A549 (cell line): Measurements from ENCODE around the gene AOAH. TPM values are rescaled to one million over a fixed set of nuclear protein-coding genes. Genes with fewer than 3 reads are reported as not detected.

Experiments used
- ATAC-seq, 2 experiments: fragments of 200-7000 bp in 1 of 2; fragments of >200 bp in 1 of 2; cut with Nextera tagmentation in 1 of 2; cut with Tn5 transposase in 1 of 2; 3 replicates each; pipeline versions ENCODE4 v1.8.0 to v1.9.1; 2018 to 2020; ENCODE audit warnings: mild to moderate bottlenecking in 1 of 2, moderate library complexity in 1 of 2
- CTCF ChIA-PET: fragments of 300-600 bp; sonication (Branson Sonifier 250); formaldehyde crosslinking; extraction: SDS; loops from one replicate; lab custom pipeline; 2021; ENCODE audit warnings: antibody characterized with exemption, inconsistent platforms; lab: Yijun Ruan, JAX
- POLR2A ChIA-PET: fragments of 350-600 bp; formaldehyde crosslinking; extraction: SDS; loops from one replicate; lab custom pipeline; 2021; ENCODE audit warnings: antibody characterized with exemption, inconsistent platforms; lab: Yijun Ruan, JAX
- DNase-seq, 2 experiments: peaks; one replicate each; pipeline versions ENCODE4 v3.0.0 to v3.0.0-alpha.2; 2011 to 2016; ENCODE audit warnings: low read depth in 1 of 2, low spot score in 1 of 2
- FAIRE-seq: peaks from 2 replicates; lab custom pipeline; 2011; peaks lifted over from hg19 to GRCh38; lab: Jason Lieb, UNC
- H3K27ac ChIP-seq, 2 experiments: fragments of >200 bp; sonication (Bioruptor Twin); formaldehyde crosslinking; 3 replicates each; pipeline ENCODE4 v1.5.1; 2016 to 2017
- H3K4me1 ChIP-seq: fragments of >200 bp; sonication (Bioruptor Twin); formaldehyde crosslinking; 3 replicates; pipeline ENCODE4 v1.6.1; 2016
- H3K4me2 ChIP-seq: fragments of >200 bp; sonication (Bioruptor Twin); formaldehyde crosslinking; 3 replicates; pipeline ENCODE4 v1.6.1; 2016
- H3K4me3 ChIP-seq: fragments of >200 bp; sonication (Bioruptor Twin); formaldehyde crosslinking; 3 replicates; pipeline ENCODE4 v1.5.1; 2016
- H3K9me3 ChIP-seq: fragments of >200 bp; sonication (Bioruptor Twin); formaldehyde crosslinking; 3 replicates; pipeline ENCODE4 v1.6.1; 2016
- CHD2 ChIP-seq: fragments of 150-350 bp; IDR thresholded peaks from 2 replicates; pipeline ENCODE4 v1.6.1; 2014; ENCODE audit warnings: low read length; ENCODE audit not compliant: partially characterized antibody
- CHD4 ChIP-seq: fragments of 200-600 bp; sonication (generic); IDR thresholded peaks from 2 replicates; pipeline ENCODE4 v1.6.1; 2016; ENCODE audit warnings: antibody characterized with exemption, mild to moderate bottlenecking, borderline replicate concordance
- EHMT2 ChIP-seq: fragments of 200-600 bp; sonication (generic); IDR thresholded peaks from 2 replicates; pipeline ENCODE4 v1.6.1; 2016; ENCODE audit warnings: antibody characterized with exemption, low read depth, mild to moderate bottlenecking, moderate library complexity
- EP300 ChIP-seq, 2 experiments: fragments of >200 bp; sonication (Bioruptor Twin); formaldehyde crosslinking; IDR thresholded peaks; 2 replicates in 1 of 2; 3 replicates in 1 of 2; pipeline ENCODE4 v1.6.1; 2016 to 2017
- FOXS1 ChIP-seq: fragments of 250-450 bp; sonication (Bioruptor Pico); IDR thresholded peaks from 2 replicates; pipeline ENCODE4 v1.5.0; 2020; ENCODE audit warnings: mild to moderate bottlenecking, moderate library complexity
- GATA3 ChIP-seq: IDR thresholded peaks from 2 replicates; pipeline ENCODE4 v1.6.1; 2012; ENCODE audit warnings: borderline replicate concordance
- JUNB ChIP-seq: fragments of >200 bp; sonication (Bioruptor Twin); formaldehyde crosslinking; IDR thresholded peaks from 2 replicates; pipeline ENCODE4 v1.6.1; 2016
- KDM1A ChIP-seq: fragments of 200-600 bp; sonication (generic); IDR thresholded peaks from 2 replicates; pipeline ENCODE4 v1.6.1; 2016; ENCODE audit warnings: low read depth, mild to moderate bottlenecking
- KDM5A ChIP-seq: fragments of 200-600 bp; sonication (generic); IDR thresholded peaks from 2 replicates; pipeline ENCODE4 v1.6.1; 2016; ENCODE audit warnings: antibody characterized with exemption, mild to moderate bottlenecking
- MAFK ChIP-seq: fragments of 450-650 bp; IDR thresholded peaks from 2 replicates; pipeline ENCODE4 v1.6.1; 2014; ENCODE audit not compliant: partially characterized antibody
- MYC ChIP-seq: IDR thresholded peaks from 2 replicates; pipeline ENCODE4 v1.6.1; 2012; ENCODE audit warnings: mild to moderate bottlenecking, inconsistent platforms, low read length, improper control_type of control experiment, borderline replicate concordance
- RARB ChIP-seq: fragments of 250-450 bp; sonication (Bioruptor Pico); IDR thresholded peaks from 2 replicates; pipeline ENCODE4 v1.8.0; 2021; ENCODE audit warnings: mild to moderate bottlenecking, moderate library complexity
- RCOR1 ChIP-seq: fragments of 150-350 bp; IDR thresholded peaks from 2 replicates; pipeline ENCODE4 v1.6.1; 2014; ENCODE audit warnings: antibody characterized with exemption, low read length, low read depth
- RFX5 ChIP-seq: fragments of 450-650 bp; IDR thresholded peaks from 2 replicates; pipeline ENCODE4 v1.7.1; 2014; ENCODE audit warnings: antibody characterized with exemption, mild to moderate bottlenecking, moderate library complexity
- SREBF2 ChIP-seq: fragments of 450-650 bp; IDR thresholded peaks from 2 replicates; pipeline ENCODE4 v1.6.1; 2014; ENCODE audit warnings: mild to moderate bottlenecking, moderate library complexity
- TP53 ChIP-seq: fragments of 250-450 bp; sonication (Bioruptor Pico); IDR thresholded peaks from 2 replicates; pipeline ENCODE4 v1.5.0; 2021; ENCODE audit warnings: mild to moderate bottlenecking, moderate library complexity
- WGBS: methylation state at CpG from one replicate; pipeline ENCODE4 v1.1.6; 2017; ENCODE audit errors: missing lambda C conversion rate; 5-methylcytosine and 5-hydroxymethylcytosine counted together
- polyA plus RNA-seq, 4 experiments: library from polyadenylated mRNA; depleted of rRNA in 3 of 4; stranded (reverse); fragments of >200 nt; fragmentation: RNase III in 1 of 4; extraction: RNeasy Plus Mini Kit Qiagen cat#74134 plus additional on column Dnase treatment in 1 of 4; gene quantifications; 2 replicates in 3 of 4; 3 replicates in 1 of 4; pipeline ENCODE4 v1.2.3, GENCODE V29; 2011 to 2017
- TF ChIP-seq, protein P1 (sequence below): fragments of >200 bp; sonication (Bioruptor Twin); formaldehyde crosslinking; IDR thresholded peaks from 2 replicates; pipeline ENCODE4 v1.6.1; 2016
- TF ChIP-seq, protein P2 (sequence below): IDR thresholded peaks from 2 replicates; pipeline ENCODE4 v1.6.1; 2012
- TF ChIP-seq, protein P3 (sequence below): fragments of >200 bp; sonication (Bioruptor Twin); formaldehyde crosslinking; IDR thresholded peaks from 3 replicates; pipeline ENCODE4 v1.5.1; 2016
- TF ChIP-seq, protein P4 (sequence below): IDR thresholded peaks from 2 replicates; pipeline ENCODE4 v1.6.1; 2012; ENCODE audit warnings: low read depth, borderline replicate concordance
- TF ChIP-seq, protein P5 (sequence below): fragments of 450-650 bp; IDR thresholded peaks from 2 replicates; pipeline ENCODE4 v1.6.1; 2014; ENCODE audit warnings: antibody characterized with exemption

Gene AOAH
- polyA plus RNA-seq, 2 of the 4 experiments (the other 2 are of a cell fraction): 0.09 TPM; not detected in 1

DNA sequence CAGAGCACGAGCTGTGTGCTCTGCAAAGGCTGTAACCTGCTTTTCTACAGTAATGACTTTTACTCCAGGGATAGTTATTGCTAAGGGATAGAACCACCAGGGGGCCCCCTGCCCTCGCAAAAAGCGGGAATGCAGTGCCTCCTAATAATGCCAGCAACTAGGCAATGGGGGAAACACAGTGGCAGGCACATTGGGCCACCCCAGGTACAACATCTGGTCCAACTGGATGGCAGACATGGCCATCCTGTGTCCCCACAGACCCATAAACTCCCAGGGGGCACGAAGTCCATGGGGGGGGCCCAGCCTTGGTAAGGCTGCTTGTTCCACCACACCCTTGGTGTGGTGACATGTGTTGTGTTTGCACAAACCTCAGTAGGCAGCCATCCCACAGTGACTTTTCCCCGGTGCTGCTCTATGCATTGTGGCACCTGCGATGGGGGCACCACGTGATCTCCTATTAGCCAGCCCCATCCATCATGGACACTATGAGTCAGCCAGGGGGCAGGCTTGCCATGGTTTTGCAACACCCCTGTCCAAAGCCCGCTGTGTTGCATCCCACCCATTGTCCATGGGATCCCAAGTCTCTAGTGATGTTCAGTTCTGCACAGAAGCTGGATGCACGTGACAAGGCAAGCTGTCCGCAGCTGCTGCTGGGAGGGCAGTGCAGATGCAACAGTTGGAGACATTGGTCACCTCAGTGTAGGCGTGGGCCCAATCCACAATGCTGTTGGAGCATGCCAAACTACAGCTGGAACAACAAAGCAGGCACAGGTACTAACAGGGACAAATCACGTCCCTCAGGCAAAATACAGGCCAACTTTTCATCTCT is 250.6 kb downstream of the AOAH start (continued):
- TF ChIP-seq, protein P1, sequence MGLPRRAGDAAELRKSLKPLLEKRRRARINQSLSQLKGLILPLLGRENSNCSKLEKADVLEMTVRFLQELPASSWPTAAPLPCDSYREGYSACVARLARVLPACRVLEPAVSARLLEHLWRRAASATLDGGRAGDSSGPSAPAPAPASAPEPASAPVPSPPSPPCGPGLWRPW: no peak

DNA sequence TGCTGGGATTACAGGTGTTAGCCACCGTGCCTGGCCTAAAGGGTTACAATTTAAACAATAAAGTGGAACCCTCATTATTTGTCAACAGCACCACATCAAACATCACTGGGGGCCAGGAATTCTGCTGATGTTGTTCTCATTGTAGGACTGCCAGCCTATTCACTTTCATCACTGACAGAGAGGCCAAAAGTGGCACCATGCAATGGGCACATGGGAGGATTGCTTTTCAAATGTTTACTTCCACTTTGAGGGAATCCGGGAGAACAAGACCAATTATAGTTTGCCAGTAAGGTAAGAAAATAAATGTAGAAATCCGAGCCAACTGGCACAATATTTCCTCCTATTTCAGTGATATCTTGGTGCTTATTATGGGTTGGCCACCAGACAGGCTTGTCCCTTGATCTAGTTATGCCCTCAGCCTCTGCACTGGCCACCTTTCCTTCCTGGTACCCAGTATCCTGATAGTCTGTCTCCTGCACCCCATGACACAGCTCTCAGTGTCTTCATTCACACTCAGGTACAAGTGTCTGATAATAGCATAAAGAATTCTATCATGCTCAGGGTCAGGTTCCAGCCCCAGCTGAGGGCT is 252.1 kb downstream of the AOAH start:
- 57% methylated on average over 3 of the region's 3 CpGs for WGBS
- POLR2A ChIA-PET: no interaction called here
- FAIRE-seq: no peak

DNA sequence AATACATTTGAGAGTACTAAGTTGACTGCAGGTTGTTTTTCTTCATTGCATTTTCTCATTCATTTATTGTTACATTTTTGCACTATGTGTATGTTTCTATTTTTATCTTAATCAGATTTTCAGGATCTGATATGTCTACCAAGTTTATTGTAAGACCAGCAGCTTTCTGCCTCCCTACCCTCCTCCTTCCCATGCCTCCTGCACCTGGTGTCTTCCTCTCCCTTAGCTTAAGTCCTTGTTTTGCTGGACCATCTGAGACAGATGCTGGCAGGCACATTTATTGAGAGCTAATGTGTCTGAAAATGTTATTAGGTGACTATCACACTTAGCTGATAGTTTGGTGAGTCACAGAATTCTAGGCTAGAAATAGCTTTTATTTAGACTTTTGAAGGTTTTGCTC is 255.1 kb downstream of the AOAH start:
- ChIA-PET CTCF (interaction anchor here (0.7 to 2.0 kb wide), 4 partner anchors 12 to 729 kb away, joined by 3 to 7 read pairs (median 4); no protein-coding TSS in a partner anchor), POLR2A (no interaction called here)
- no peak for DNase-seq
- FAIRE-seq: no peak
- TF ChIP-seq CHD2 (no peak), EP300 (IDR thresholded peaks at IDR 0.05) (no peak), MAFK (no peak), RARB (CRISPR knock-in tag) (no peak), KDM5A (no peak), KDM1A (no peak), TP53 (CRISPR knock-in tag) (no peak), GATA3 (no peak), RCOR1 (no peak), JUNB (no peak), MYC (no peak), FOXS1 (CRISPR knock-in tag) (no peak), RFX5 (no peak), SREBF2 (no peak), CHD4 (no peak)
- TF ChIP-seq, protein P2, sequence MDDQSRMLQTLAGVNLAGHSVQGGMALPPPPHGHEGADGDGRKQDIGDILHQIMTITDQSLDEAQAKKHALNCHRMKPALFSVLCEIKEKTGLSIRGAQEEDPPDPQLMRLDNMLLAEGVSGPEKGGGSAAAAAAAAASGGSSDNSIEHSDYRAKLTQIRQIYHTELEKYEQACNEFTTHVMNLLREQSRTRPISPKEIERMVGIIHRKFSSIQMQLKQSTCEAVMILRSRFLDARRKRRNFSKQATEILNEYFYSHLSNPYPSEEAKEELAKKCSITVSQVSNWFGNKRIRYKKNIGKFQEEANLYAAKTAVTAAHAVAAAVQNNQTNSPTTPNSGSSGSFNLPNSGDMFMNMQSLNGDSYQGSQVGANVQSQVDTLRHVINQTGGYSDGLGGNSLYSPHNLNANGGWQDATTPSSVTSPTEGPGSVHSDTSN: no peak
- TF ChIP-seq, protein P3, sequence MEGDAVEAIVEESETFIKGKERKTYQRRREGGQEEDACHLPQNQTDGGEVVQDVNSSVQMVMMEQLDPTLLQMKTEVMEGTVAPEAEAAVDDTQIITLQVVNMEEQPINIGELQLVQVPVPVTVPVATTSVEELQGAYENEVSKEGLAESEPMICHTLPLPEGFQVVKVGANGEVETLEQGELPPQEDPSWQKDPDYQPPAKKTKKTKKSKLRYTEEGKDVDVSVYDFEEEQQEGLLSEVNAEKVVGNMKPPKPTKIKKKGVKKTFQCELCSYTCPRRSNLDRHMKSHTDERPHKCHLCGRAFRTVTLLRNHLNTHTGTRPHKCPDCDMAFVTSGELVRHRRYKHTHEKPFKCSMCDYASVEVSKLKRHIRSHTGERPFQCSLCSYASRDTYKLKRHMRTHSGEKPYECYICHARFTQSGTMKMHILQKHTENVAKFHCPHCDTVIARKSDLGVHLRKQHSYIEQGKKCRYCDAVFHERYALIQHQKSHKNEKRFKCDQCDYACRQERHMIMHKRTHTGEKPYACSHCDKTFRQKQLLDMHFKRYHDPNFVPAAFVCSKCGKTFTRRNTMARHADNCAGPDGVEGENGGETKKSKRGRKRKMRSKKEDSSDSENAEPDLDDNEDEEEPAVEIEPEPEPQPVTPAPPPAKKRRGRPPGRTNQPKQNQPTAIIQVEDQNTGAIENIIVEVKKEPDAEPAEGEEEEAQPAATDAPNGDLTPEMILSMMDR: no peak
- TF ChIP-seq, protein P4, sequence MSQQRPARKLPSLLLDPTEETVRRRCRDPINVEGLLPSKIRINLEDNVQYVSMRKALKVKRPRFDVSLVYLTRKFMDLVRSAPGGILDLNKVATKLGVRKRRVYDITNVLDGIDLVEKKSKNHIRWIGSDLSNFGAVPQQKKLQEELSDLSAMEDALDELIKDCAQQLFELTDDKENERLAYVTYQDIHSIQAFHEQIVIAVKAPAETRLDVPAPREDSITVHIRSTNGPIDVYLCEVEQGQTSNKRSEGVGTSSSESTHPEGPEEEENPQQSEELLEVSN: no peak
- TF ChIP-seq, protein P5, sequence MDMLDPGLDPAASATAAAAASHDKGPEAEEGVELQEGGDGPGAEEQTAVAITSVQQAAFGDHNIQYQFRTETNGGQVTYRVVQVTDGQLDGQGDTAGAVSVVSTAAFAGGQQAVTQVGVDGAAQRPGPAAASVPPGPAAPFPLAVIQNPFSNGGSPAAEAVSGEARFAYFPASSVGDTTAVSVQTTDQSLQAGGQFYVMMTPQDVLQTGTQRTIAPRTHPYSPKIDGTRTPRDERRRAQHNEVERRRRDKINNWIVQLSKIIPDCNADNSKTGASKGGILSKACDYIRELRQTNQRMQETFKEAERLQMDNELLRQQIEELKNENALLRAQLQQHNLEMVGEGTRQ: no peak
- no peak overlapping the region for H3K4me2 ChIP-seq
- ATAC-seq: no peak
- H3K4me1 ChIP-seq: peaks cover 7% of the 10 kb centered on the region; the same call in 1 of the 3 replicates
- no peaks in the 10 kb centered on the region for H3K9me3 ChIP-seq
- no peak overlapping the region for H3K27ac ChIP-seq
- H3K4me3 ChIP-seq: no peak overlapping the region

More for the DNA sequence above, 252.1 kb downstream of the AOAH start:
- Histone ChIP-seq H3K4me3 (no peak overlapping the region), H3K27ac (no peak overlapping the region), H3K4me2 (no peak overlapping the region), H3K9me3 (no peaks in the 10 kb centered on the region), H3K4me1 (peaks cover 7% of the 10 kb centered on the region; the same call in 1 of the 3 replicates)
- TF ChIP-seq EHMT2: no peak
- ATAC-seq (no peak), DNase-seq (no peak)
- CTCF ChIA-PET: interaction anchor here (0.6 to 3.9 kb wide), 9 partner anchors 8 to 729 kb away, joined by 3 to 28 read pairs (median 4); no protein-coding TSS in a partner anchor
